ENCODE results near the gene FOCAD.

Gene FOCAD

DNA sequence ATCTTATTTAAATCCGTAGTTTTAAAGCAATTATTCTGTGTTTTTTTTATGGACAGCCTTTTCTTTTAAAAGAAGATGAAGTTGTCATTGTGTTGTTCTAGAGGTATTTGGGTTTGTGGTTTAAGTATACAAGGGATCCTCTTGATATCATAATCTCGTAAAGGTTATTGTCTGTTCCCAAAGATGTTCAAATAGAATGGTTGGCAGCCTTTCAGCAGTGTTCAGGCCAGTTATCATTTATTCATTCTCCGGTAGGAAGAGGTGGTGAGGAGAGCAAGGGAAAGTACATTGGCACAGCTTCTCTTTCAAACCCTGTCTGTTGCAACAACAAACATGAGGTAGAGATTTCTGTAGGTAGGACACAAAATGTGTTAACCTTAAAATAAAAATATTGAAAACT, 147.0 kb downstream of the FOCAD start:
- TF ChIP-seq, protein P1, sequence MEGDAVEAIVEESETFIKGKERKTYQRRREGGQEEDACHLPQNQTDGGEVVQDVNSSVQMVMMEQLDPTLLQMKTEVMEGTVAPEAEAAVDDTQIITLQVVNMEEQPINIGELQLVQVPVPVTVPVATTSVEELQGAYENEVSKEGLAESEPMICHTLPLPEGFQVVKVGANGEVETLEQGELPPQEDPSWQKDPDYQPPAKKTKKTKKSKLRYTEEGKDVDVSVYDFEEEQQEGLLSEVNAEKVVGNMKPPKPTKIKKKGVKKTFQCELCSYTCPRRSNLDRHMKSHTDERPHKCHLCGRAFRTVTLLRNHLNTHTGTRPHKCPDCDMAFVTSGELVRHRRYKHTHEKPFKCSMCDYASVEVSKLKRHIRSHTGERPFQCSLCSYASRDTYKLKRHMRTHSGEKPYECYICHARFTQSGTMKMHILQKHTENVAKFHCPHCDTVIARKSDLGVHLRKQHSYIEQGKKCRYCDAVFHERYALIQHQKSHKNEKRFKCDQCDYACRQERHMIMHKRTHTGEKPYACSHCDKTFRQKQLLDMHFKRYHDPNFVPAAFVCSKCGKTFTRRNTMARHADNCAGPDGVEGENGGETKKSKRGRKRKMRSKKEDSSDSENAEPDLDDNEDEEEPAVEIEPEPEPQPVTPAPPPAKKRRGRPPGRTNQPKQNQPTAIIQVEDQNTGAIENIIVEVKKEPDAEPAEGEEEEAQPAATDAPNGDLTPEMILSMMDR (IDR thresholded peaks at IDR 0.05; ENCODE audit: low read length, missing control alignments): no peak
- no peak for DNase-seq (ENCODE audit: low read depth)
- no peak overlapping the region for H3K4me3 ChIP-seq (replicated peaks; ENCODE audit: low read depth, low read length)

DNA sequence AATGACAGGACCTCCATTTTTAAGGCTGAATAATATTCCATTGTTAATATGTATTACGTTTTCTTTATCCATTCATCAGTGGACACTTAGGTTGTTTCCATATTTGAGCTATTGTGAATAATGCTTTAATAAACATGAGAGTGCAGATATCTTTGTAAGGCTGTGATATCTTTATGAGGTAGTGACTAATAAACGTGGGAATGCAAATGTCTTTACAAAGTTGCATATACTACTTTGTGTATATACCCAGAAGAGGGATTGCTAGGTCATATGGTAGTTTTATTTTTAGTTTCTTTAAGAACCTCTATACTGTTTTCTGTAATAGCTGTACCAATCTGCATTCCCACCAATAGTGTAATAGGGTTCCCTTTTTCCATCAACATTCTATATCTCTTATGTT, 148.7 kb downstream of the FOCAD start:
- TF ChIP-seq, protein P1 (IDR thresholded peaks at IDR 0.05; ENCODE audit: low read length, missing control alignments): no peak
- DNase-seq (ENCODE audit: low read depth): no peak
- no peak overlapping the region for H3K4me3 ChIP-seq (replicated peaks; ENCODE audit: low read depth, low read length)

DNA sequence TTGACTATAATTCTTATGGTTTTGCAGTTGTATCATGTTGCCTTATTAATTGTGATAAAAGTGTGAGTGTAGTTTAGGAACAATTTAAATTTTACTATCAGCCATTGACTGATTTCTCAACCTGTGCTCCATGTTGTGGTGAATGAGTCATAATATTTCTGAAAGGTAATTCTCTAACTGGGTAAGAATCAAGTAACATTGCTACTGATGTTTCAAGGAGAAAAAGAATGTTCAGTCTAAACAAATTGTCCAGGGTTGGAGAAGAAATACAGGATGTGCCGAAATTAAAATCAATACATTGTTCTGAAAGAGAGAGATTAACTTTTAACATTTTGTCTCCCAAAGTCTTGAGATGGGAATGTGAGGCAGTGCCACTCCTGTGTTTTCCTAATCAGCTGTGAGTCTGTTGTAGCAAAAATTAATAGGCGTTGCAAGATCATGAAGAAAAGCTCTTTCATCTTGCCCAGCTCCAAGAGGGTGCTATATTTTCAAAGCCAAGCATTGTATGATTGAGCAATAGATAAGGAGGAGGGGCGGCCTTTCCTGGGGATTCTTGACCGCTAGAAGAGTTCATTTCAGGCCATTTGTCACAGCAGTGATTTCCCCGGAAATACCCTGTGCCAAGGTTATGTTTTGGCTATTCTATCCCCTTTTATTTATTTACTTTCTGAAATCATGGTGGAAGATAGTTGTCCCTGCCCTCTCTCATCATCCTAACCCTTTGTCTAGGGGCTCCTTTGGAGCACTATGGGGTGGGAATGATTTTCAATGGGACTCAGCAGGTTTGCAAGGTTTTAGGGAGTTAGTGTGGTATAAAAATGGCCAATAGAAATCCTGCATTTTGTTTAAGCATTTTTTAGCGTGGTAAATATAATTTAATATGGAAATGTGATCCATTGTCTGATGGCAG, 151.6 kb downstream of the FOCAD start:
- peak; percentile 27 for DNase-seq (ENCODE audit: low read depth)

DNA sequence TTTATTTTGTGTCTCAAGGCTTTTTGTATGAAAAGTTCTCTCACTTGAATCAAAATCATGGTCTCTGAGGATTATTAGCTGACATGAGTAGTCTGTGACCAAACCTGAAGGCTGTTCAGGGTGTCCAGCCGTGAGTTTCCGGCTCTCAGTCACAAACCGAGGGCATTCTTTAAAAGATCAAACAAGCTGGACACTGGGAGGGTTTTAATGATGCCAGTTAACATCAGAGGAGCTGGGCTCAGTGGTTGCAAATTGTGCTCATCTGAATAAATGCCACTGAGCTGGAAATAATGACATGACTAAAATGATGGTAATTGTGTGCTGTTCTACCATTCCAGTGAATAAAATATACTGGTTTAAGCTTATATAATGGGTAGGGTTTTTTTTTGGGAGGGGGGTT, 153.1 kb downstream of the FOCAD start:
- no peak overlapping the region for H3K4me3 ChIP-seq (replicated peaks; ENCODE audit: low read depth, low read length)
- TF ChIP-seq, protein P1 (IDR thresholded peaks at IDR 0.05; ENCODE audit: low read length, missing control alignments): no peak
- DNase-seq (ENCODE audit: low read depth): no peak

More for the DNA sequence above, 151.6 kb downstream of the FOCAD start:
- TF ChIP-seq, protein P1 (IDR thresholded peaks at IDR 0.05; ENCODE audit: low read length, missing control alignments): no peak
- H3K4me3 ChIP-seq (replicated peaks; ENCODE audit: low read depth, low read length): no peak overlapping the region

- no peak overlapping the region for H3K4me3 ChIP-seq (replicated peaks; ENCODE audit: low read depth, low read length)
- TF ChIP-seq, protein P1 (IDR thresholded peaks at IDR 0.05; ENCODE audit: low read length, missing control alignments): no peak
- peak; percentile 16 for DNase-seq (ENCODE audit: low read depth)
These were observed 154.2 kb downstream of the FOCAD start for GRCh38 chr9:20838218-20838617.

- TF ChIP-seq, protein P1 (IDR thresholded peaks at IDR 0.05; ENCODE audit: low read length, missing control alignments): no peak
- DNase-seq (ENCODE audit: low read depth): peak; percentile 42
- H3K4me3 ChIP-seq (replicated peaks; ENCODE audit: low read depth, low read length): no peak overlapping the region
These were observed 160.9 kb downstream of the FOCAD start for GRCh38 chr9:20844916-20845315.

Measured in fibroblast of pulmonary artery (primary cell).